GM23338 (cell line): Measurements from ENCODE around the gene RAB44. TPM values are rescaled to one million over a fixed set of nuclear protein-coding genes. Genes with fewer than 3 reads are reported as not detected.

Experiments
- ATAC-seq: fragments of 200-7000 bp; cut with Tn5 transposase; 3 replicates; pipeline ENCODE4 v1.9.1; 2020
- DNase-seq: peaks from one replicate; pipeline ENCODE4 v3.0.0-alpha.2; 2015; ENCODE audit warnings: low spot score
- H2AFZ ChIP-seq: fragments of 200-600 bp; sonication (generic); 2 replicates; pipeline ENCODE4 v1.8.0; 2016; ENCODE audit warnings: antibody characterized with exemption, mild to moderate bottlenecking, moderate library complexity
- H3F3A ChIP-seq: fragments of 200-600 bp; sonication (generic); replicated peaks from 2 replicates; pipeline ENCODE4 v1.8.0; 2017; ENCODE audit warnings: antibody characterized with exemption, mixed run types, low read depth
- H3K27ac ChIP-seq: fragments of 200-600 bp; sonication (generic); 2 replicates; pipeline ENCODE4 v1.6.1; 2016; ENCODE audit warnings: low read depth
- H3K27me3 ChIP-seq: fragments of 200-600 bp; sonication (generic); 2 replicates; pipeline ENCODE4 v1.8.0; 2016; ENCODE audit warnings: mild to moderate bottlenecking, mixed run types, moderate library complexity; ENCODE audit not compliant: insufficient read depth
- H3K36me3 ChIP-seq: fragments of 200-600 bp; sonication (generic); 2 replicates; pipeline ENCODE4 v1.8.0; 2016; ENCODE audit warnings: mild to moderate bottlenecking; ENCODE audit not compliant: insufficient read depth
- H3K4me1 ChIP-seq: fragments of 200-600 bp; sonication (generic); 2 replicates; pipeline ENCODE4 v1.8.0; 2016; ENCODE audit warnings: mild to moderate bottlenecking, moderate library complexity; ENCODE audit not compliant: insufficient read depth
- H3K4me2 ChIP-seq: fragments of 200-600 bp; sonication (generic); 2 replicates; pipeline ENCODE4 v1.7.1; 2017; ENCODE audit warnings: mixed run types
- H3K4me3 ChIP-seq: fragments of 200-600 bp; sonication (generic); 2 replicates; pipeline ENCODE4 v1.6.1; 2016; ENCODE audit warnings: mixed run types
- H3K79me2 ChIP-seq: fragments of 200-600 bp; sonication (generic); replicated peaks from 2 replicates; pipeline ENCODE4 v1.8.0; 2017; ENCODE audit warnings: mild to moderate bottlenecking; ENCODE audit not compliant: insufficient read depth
- H3K9me2 ChIP-seq: fragments of 200-600 bp; sonication (generic); 2 replicates; pipeline ENCODE4 v1.8.0; 2017; ENCODE audit not compliant: insufficient read depth
- H4K20me1 ChIP-seq: fragments of 200-600 bp; sonication (generic); replicated peaks from 2 replicates; pipeline ENCODE4 v1.8.0; 2017; ENCODE audit warnings: mild to moderate bottlenecking; ENCODE audit not compliant: insufficient read depth
- H3K27ac Mint-ChIP-seq: 2 replicates; pipeline ENCODE4 v1.8.0; 2020; ENCODE audit warnings: inconsistent platforms, mild to moderate bottlenecking, moderate library complexity, mixed read lengths
- H3K27me3 Mint-ChIP-seq: 3 replicates; pipeline ENCODE4 v1.8.0; 2022; ENCODE audit warnings: low read depth, mild to moderate bottlenecking, moderate library complexity, mixed read lengths, inconsistent platforms; ENCODE audit not compliant: insufficient read depth, poor library complexity
- H3K36me3 Mint-ChIP-seq: 3 replicates; pipeline ENCODE4 v1.8.0; 2021; ENCODE audit warnings: low read depth, mild to moderate bottlenecking, inconsistent platforms, moderate library complexity, mixed read lengths
- H3K4me1 Mint-ChIP-seq: 3 replicates; pipeline ENCODE4 v1.8.0; 2020; ENCODE audit warnings: mild to moderate bottlenecking, inconsistent platforms, mixed read lengths
- H3K4me3 Mint-ChIP-seq: 3 replicates; pipeline ENCODE4 v1.8.0; 2021; ENCODE audit warnings: moderate library complexity, mild to moderate bottlenecking, inconsistent platforms, mixed read lengths
- H3K9me3 Mint-ChIP-seq: 3 replicates; pipeline ENCODE4 v1.8.0; 2020; ENCODE audit warnings: moderate library complexity, mild to moderate bottlenecking, inconsistent platforms, mixed read lengths
- EZH2 ChIP-seq: fragments of 200-600 bp; sonication (generic); IDR thresholded peaks from one replicate; pipeline ENCODE4 v1.8.0; 2017; ENCODE audit warnings: antibody characterized with exemption, mild to moderate bottlenecking, low read depth; ENCODE audit not compliant: unreplicated experiment
- EZH2phosphoT487 ChIP-seq: fragments of 200-600 bp; sonication (generic); IDR thresholded peaks from one replicate; pipeline ENCODE4 v1.8.1; 2018; ENCODE audit warnings: antibody characterized with exemption; ENCODE audit not compliant: unreplicated experiment
- NANOG ChIP-seq: IDR thresholded peaks from 2 replicates; pipeline ENCODE4 v1.6.1; 2016; ENCODE audit warnings: antibody characterized with exemption, borderline replicate concordance
- POLR2AphosphoS5 ChIP-seq: IDR thresholded peaks from 2 replicates; pipeline ENCODE4 v1.6.1; 2016; ENCODE audit warnings: antibody characterized with exemption, low read depth
- STAT1 ChIP-seq: IDR thresholded peaks from one replicate; pipeline ENCODE4 v1.6.1; 2016; ENCODE audit warnings: antibody characterized with exemption; ENCODE audit not compliant: unreplicated experiment
- ZNF331 ChIP-seq: fragments of 250-450 bp; sonication (Bioruptor Pico); IDR thresholded peaks from 2 replicates; pipeline ENCODE4 v1.5.0; 2020; ENCODE audit warnings: low read depth, mild to moderate bottlenecking, moderate library complexity
- polyA plus RNA-seq: library from polyadenylated mRNA; unstranded; fragments of >200 nt; fragmentation: Nextera tagmentation; extraction: Ambion mirVana; gene quantifications from 2 replicates; pipeline ENCODE4 v1.2.1, GENCODE V29; 2016
- total RNA-seq: library from RNA; depleted of rRNA; stranded (reverse); fragments of >200 nt; shearing (Covaris generic); gene quantifications from 2 replicates; pipeline ENCODE4 v1.2.3, GENCODE V29; 2014
- TF ChIP-seq, protein P1 (sequence below): IDR thresholded peaks from one replicate; pipeline ENCODE4 v1.6.1; 2018; ENCODE audit warnings: antibody characterized with exemption; ENCODE audit not compliant: unreplicated experiment
- TF ChIP-seq, protein P2 (sequence below): fragments of 250-450 bp; sonication (Bioruptor Pico); IDR thresholded peaks from 2 replicates; pipeline ENCODE4 v1.5.0; 2020; ENCODE audit warnings: mild to moderate bottlenecking, moderate library complexity

Gene RAB44
- total and polyA plus RNA-seq, 2 experiments from 2014 or later, result not detected

DNA sequence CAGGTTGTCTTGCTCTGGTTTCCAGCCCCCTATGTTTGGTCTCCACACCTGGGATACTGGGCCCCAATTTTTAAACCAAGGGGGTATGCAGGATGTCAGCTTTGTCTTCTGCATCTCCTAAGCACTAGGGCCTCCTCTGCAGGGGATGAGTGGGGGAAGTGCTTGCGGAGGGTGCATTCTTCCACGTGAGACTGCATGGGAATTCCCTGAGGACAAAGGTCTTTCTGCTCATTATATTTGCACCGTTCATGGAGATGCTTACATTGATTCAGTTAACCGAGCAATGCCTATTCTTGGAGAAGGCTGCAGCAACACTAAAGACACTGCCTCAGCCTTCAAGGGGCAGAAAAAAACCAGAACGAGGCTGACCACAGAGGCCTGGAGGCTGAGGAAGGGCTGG lies 45.4 kb downstream of the RAB44 start:
- Histone ChIP-seq H2AFZ (no peak overlapping the region), H3K27ac (no peak overlapping the region), H3K79me2 (no peaks in the 10 kb centered on the region), H3K9me2 (no peaks in the 10 kb centered on the region), H3K27me3 (no peaks in the 10 kb centered on the region), H4K20me1 (no peaks in the 10 kb centered on the region), H3K4me2 (no peak overlapping the region), H3K36me3 (no peaks in the 10 kb centered on the region), H3K4me3 (no peak overlapping the region), H3F3A (no peaks in the 10 kb centered on the region), H3K4me1 (no peaks in the 10 kb centered on the region)
- H3K27ac Mint-ChIP-seq, result no peak overlapping the region
- ATAC-seq (no peak), DNase-seq (no peak)
- no peaks in the 10 kb centered on the region for H3K9me3 Mint-ChIP-seq
- H3K4me3 Mint-ChIP-seq, result no peak overlapping the region
- peaks cover 6% of the 10 kb centered on the region; the same call in 2 of the 3 replicates for H3K4me1 Mint-ChIP-seq
- H3K27me3 Mint-ChIP-seq, result peaks cover 18% of the 10 kb centered on the region
- no peaks in the 10 kb centered on the region for H3K36me3 Mint-ChIP-seq
- TF ChIP-seq, protein P1, sequence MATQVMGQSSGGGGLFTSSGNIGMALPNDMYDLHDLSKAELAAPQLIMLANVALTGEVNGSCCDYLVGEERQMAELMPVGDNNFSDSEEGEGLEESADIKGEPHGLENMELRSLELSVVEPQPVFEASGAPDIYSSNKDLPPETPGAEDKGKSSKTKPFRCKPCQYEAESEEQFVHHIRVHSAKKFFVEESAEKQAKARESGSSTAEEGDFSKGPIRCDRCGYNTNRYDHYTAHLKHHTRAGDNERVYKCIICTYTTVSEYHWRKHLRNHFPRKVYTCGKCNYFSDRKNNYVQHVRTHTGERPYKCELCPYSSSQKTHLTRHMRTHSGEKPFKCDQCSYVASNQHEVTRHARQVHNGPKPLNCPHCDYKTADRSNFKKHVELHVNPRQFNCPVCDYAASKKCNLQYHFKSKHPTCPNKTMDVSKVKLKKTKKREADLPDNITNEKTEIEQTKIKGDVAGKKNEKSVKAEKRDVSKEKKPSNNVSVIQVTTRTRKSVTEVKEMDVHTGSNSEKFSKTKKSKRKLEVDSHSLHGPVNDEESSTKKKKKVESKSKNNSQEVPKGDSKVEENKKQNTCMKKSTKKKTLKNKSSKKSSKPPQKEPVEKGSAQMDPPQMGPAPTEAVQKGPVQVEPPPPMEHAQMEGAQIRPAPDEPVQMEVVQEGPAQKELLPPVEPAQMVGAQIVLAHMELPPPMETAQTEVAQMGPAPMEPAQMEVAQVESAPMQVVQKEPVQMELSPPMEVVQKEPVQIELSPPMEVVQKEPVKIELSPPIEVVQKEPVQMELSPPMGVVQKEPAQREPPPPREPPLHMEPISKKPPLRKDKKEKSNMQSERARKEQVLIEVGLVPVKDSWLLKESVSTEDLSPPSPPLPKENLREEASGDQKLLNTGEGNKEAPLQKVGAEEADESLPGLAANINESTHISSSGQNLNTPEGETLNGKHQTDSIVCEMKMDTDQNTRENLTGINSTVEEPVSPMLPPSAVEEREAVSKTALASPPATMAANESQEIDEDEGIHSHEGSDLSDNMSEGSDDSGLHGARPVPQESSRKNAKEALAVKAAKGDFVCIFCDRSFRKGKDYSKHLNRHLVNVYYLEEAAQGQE, result no peak
- TF ChIP-seq ZNF331 (CRISPR knock-in tag) (no peak), STAT1 (no peak), POLR2AphosphoS5 (no peak), NANOG (no peak), EZH2 (no peak), EZH2phosphoT487 (no peak)

DNA sequence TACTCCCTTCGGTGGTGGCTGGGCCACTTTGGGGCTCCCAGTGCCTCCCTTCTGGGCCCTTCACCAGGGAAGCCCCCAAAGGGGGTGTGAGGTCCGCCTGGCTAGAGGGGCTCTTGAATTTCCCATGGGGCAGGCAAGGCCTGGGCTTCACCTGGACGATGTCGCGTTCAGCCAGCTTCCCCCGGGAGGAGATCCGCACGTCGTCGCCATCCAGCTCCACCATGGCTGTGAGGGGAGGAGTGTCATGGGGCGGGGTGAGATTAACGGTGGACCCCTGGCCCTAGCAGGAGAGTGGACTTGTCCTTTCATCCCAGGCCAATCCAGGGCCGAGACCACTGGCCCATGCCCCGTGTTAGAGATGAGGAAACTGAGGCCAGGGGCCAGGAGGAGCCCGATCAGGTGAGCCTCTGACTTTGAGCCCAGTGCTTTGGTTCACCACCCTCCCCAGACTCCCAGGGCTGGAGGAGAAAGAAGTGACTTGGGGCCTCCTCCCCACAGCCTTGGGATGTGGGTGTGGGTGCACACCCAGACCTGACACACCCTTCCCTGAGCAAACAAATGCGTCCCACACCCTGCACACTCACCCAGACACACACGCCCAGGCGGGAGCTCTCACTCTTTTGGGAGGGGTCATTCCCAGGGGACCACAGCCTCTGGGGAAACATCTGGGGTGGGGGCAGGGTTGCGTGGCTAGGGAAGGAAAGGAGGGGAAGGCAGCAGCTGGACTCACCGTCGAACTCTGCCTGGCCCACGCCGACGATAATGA lies 46.1 kb downstream of the RAB44 start:
- DNase-seq (no peak), ATAC-seq (no peak)
- Histone ChIP-seq H3K9me2 (no peaks in the 10 kb centered on the region), H3K27ac (no peak overlapping the region), H3K4me2 (no peak overlapping the region), H4K20me1 (no peaks in the 10 kb centered on the region), H2AFZ (no peak overlapping the region), H3K27me3 (no peaks in the 10 kb centered on the region), H3K4me3 (no peak overlapping the region), H3K36me3 (no peaks in the 10 kb centered on the region), H3K79me2 (no peaks in the 10 kb centered on the region), H3K4me1 (no peaks in the 10 kb centered on the region), H3F3A (no peaks in the 10 kb centered on the region)
- no peak overlapping the region for H3K4me3 Mint-ChIP-seq
- H3K4me1 Mint-ChIP-seq, result peaks cover 6% of the 10 kb centered on the region; the same call in 2 of the 3 replicates
- no peaks in the 10 kb centered on the region for H3K36me3 Mint-ChIP-seq
- no peak overlapping the region for H3K27ac Mint-ChIP-seq
- H3K9me3 Mint-ChIP-seq, result peaks cover 4% of the 10 kb centered on the region; the same call in 2 of the 3 replicates
- peaks cover 18% of the 10 kb centered on the region for H3K27me3 Mint-ChIP-seq
- TF ChIP-seq EZH2phosphoT487 (no peak), NANOG (no peak)
- TF ChIP-seq, protein P2, sequence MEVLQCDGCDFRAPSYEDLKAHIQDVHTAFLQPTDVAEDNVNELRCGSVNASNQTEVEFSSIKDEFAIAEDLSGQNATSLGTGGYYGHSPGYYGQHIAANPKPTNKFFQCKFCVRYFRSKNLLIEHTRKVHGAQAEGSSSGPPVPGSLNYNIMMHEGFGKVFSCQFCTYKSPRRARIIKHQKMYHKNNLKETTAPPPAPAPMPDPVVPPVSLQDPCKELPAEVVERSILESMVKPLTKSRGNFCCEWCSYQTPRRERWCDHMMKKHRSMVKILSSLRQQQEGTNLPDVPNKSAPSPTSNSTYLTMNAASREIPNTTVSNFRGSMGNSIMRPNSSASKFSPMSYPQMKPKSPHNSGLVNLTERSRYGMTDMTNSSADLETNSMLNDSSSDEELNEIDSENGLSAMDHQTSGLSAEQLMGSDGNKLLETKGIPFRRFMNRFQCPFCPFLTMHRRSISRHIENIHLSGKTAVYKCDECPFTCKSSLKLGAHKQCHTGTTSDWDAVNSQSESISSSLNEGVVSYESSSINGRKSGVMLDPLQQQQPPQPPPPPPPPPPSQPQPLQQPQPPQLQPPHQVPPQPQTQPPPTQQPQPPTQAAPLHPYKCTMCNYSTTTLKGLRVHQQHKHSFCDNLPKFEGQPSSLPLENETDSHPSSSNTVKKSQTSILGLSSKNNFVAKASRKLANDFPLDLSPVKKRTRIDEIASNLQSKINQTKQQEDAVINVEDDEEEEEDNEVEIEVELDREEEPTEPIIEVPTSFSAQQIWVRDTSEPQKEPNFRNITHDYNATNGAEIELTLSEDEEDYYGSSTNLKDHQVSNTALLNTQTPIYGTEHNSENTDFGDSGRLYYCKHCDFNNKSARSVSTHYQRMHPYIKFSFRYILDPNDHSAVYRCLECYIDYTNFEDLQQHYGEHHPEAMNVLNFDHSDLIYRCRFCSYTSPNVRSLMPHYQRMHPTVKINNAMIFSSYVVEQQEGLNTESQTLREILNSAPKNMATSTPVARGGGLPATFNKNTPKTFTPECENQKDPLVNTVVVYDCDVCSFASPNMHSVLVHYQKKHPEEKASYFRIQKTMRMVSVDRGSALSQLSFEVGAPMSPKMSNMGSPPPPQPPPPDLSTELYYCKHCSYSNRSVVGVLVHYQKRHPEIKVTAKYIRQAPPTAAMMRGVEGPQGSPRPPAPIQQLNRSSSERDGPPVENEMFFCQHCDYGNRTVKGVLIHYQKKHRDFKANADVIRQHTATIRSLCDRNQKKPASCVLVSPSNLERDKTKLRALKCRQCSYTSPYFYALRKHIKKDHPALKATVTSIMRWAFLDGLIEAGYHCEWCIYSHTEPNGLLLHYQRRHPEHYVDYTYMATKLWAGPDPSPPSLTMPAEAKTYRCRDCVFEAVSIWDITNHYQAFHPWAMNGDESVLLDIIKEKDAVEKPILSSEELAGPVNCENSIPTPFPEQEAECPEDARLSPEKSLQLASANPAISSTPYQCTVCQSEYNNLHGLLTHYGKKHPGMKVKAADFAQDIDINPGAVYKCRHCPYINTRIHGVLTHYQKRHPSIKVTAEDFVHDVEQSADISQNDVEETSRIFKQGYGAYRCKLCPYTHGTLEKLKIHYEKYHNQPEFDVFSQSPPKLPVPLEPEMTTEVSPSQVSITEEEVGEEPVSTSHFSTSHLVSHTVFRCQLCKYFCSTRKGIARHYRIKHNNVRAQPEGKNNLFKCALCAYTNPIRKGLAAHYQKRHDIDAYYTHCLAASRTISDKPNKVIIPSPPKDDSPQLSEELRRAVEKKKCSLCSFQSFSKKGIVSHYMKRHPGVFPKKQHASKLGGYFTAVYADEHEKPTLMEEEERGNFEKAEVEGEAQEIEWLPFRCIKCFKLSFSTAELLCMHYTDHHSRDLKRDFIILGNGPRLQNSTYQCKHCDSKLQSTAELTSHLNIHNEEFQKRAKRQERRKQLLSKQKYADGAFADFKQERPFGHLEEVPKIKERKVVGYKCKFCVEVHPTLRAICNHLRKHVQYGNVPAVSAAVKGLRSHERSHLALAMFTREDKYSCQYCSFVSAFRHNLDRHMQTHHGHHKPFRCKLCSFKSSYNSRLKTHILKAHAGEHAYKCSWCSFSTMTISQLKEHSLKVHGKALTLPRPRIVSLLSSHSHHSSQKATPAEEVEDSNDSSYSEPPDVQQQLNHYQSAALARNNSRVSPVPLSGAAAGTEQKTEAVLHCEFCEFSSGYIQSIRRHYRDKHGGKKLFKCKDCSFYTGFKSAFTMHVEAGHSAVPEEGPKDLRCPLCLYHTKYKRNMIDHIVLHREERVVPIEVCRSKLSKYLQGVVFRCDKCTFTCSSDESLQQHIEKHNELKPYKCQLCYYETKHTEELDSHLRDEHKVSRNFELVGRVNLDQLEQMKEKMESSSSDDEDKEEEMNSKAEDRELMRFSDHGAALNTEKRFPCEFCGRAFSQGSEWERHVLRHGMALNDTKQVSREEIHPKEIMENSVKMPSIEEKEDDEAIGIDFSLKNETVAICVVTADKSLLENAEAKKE (CRISPR knock-in tag), result no peak
